Loucy (cell line): ENCODE data around the gene BEAN1.

Source experiments
- CTCF ChIP-seq: fragments of 200-600 bp; sonication (generic); conservative IDR thresholded peaks from 2 replicates; pipeline ENCODE4 v1.5.1; 2014; ENCODE audit warnings: mild to moderate bottlenecking, antibody characterized with exemption, low read length
- EZH2phosphoT487 ChIP-seq: fragments of 200-600 bp; IDR thresholded peaks from 2 replicates; pipeline ENCODE4 v1.6.1; 2018; ENCODE audit warnings: antibody characterized with exemption, mild to moderate bottlenecking, moderate library complexity, borderline replicate concordance

GRCh38 chr16:66480265-66481080 lies 53.4 kb downstream of the BEAN1 start:
- no peak for TF ChIP-seq CTCF
- TF ChIP-seq EZH2phosphoT487: no peak
